Glomerular endothelial cell (primary cell): ENCODE data around the gene ZNF469. TPM values are rescaled to one million over a fixed set of nuclear protein-coding genes. Genes with fewer than 3 reads are reported as not detected.

Experiments used
- DNase-seq: peaks from one replicate; pipeline ENCODE4 v3.0.0-alpha.2; 2011; ENCODE audit warnings: low read depth, low spot score; ENCODE audit errors: extremely low read depth
- total RNA-seq: library from RNA; depleted of rRNA; stranded (reverse); fragments of >200 nt; gene quantifications from 2 replicates; pipeline ENCODE4 v1.2.3, GENCODE V29; 2015

ZNF469 gene
- total RNA-seq, 1 donor from 2014 or later: 29.1 TPM

DNA sequence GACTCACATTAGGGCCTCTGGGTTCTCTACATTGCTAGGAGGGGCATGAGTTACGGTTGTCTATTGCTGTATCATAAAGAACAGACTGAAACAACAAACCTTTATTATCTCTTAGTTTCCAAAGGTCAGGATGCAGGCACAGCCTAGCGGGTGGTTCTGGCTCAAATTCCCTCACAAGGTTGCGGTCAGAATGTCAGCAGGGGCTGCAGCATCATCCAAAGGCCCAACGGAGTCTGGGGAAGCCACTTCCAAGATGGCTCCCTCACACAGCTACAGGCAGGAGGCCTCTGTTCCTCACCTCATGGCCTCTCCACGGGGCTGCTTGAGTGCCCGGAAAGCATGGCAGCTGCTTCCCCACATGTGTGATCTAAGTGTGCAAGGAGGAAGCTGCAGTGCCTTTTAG lies 40.7 kb downstream of the ZNF469 start:
- no peak for DNase-seq

DNA sequence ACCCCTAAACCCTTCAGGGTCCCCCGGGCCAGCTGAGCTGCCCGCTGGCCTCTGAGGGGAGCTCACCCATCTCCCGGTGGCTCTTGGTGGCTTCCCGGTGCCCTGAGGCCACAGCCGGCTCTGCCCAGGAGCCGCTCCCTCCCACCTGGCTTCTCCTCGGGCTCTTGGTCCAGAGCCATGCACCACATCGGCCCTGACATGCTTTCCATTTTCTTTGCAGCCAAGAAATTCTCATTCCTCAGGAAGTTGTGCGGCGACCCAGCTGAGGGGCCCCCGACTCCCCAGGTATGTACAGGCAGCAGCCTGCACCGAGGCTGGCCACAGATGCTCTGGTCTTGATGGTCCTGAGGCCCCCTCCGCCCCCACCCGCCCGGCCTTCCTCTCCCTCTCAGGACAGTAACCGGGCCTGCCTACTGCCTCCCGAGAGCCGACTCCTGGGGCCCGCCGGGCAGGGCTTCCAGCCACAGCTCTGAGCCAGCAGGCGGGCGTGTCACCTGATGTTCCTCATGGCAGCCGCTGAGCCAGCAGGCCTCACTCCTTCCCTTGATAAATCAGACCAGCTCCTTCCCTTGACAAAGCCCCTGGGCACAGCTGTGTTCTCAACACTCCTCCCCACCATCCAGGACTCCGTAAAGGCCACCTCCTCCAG lies 42.0 kb downstream of the ZNF469 start:
- DNase-seq: no peak

DNA sequence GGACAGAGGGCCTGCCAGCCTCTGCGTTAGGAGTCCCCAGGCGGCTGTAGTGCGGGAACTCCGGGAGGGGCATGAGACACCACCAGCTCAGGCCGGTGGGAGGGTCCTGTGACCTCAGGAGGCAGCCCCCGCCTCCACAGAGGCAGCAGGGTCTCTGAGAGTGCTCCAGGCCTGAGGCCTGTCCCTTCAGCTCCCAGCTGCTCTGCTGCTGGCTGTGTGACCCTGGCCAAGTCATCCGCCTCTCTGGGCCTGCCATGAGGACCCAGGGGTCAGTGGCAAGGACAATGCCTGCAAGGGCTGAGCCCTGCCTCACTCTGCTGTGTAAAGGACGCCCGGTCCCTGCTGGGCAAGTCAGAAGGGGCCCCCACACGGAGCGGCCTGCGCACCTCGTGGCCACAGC lies 43.3 kb downstream of the ZNF469 start:
- DNase-seq: no peak

DNA sequence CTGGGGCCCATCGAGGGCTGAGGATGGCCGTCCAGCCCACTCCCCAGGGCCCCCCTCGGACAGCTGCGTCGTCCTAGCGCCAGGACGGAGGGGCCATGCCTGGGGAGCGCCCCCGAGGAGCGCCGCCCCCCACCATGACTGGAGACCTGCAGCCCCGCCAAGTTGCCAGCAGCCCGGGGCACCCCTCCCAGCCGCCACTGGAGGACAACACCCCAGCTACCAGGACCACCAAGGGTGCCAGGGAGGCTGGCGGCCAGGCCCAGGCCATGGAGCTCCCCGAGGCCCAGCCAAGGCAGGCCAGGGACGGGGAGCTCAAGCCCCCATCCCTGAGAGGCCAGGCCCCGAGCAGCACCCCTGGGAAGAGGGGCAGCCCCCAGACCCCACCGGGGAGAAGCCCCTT lies 44.6 kb downstream of the ZNF469 start:
- no peak for DNase-seq

DNA sequence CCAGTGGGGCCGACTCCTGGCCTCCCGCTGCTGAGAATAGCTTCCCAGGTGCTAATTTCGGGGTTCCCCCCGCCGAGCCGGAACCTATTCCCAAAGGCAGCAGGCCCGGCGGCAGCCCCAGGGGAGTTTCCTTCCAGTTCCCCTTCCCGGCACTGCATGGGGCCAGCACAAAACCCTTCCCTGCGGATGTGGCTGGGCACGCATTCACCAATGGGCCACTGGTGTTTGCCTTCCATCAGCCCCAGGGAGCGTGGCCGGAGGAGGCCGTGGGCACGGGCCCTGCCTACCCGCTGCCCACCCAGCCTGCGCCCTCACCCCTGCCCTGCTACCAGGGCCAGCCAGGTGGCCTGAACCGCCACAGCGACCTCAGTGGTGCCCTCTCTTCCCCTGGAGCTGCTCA lies 45.4 kb downstream of the ZNF469 start:
- no peak for DNase-seq

DNA sequence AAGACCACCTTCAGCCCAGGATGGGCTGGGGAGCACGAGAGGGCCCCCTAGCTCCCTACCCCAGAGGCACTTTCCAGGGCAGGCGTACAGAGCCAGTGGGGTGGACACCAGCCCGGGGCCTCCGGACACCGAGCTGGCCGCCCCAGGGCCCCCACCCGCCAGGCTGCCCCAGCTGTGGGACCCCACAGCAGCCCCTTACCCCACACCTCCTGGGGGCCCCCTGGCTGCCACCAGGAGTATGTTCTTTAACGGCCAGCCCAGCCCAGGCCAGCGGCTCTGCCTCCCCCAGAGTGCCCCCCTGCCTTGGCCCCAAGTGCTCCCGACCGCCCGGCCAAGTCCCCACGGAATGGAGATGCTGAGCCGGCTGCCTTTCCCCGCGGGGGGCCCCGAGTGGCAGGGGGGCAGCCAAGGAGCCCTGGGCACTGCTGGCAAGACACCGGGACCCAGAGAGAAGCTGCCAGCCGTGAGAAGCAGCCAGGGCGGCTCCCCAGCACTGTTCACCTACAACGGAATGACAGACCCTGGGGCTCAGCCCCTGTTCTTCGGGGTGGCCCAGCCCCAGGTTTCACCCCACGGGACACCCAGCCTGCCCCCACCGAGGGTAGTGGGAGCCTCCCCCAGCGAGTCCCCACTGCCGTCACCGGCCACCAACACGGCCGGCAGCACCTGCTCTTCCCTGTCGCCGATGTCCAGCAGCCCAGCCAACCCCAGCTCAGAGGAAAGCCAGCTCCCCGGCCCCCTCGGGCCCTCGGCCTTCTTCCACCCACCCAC lies 46.0 kb downstream of the ZNF469 start:
- no peak for DNase-seq

DNA sequence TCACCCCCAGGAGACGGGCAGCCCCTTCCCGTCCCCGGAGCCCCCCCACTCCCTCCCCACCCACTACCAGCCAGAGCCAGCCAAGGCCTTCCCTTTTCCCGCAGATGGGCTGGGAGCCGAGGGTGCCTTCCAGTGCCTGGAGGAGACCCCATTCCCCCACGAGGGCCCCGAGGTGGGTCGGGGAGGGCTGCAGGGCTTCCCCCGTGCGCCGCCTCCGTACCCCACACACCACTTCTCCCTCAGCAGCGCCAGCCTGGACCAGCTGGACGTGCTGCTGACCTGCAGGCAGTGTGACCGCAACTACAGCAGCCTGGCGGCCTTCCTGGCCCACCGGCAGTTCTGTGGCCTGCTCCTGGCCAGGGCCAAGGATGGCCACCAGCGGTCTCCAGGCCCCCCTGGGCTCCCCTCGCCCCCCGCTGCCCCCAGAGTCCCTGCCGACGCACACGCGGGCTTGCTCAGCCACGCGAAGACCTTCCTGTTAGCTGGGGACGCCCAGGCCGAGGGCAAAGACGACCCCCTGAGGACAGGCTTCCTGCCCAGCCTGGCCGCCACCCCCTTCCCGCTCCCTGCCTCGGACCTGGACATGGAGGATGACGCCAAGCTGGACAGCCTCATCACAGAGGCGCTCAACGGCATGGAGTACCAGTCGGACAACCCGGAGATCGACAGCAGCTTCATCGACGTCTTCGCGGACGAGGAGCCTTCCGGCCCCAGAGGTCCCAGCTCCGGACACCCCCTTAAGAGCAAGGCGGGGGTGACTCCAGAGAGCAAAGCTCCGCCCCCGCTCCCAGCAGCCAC lies 46.8 kb downstream of the ZNF469 start:
- DNase-seq: no peak

DNA sequence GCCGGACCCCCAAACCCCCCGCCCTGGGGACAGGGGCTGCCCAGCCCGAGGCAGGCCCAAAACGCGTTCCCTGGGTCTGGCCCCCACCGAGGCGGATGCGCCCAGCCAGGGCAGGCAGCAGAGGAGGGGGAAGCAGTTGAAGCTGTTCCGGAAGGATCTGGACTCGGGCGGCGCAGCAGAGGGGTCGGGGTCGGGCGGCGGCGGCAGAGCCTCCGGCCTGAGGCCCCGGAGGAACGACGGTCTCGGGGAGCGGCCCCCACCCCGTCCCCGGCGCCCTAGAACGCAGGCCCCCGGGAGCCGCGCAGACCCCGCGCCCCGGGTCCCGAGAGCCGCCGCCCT lies 47.4 kb downstream of the ZNF469 start:
- no peak for DNase-seq

DNA sequence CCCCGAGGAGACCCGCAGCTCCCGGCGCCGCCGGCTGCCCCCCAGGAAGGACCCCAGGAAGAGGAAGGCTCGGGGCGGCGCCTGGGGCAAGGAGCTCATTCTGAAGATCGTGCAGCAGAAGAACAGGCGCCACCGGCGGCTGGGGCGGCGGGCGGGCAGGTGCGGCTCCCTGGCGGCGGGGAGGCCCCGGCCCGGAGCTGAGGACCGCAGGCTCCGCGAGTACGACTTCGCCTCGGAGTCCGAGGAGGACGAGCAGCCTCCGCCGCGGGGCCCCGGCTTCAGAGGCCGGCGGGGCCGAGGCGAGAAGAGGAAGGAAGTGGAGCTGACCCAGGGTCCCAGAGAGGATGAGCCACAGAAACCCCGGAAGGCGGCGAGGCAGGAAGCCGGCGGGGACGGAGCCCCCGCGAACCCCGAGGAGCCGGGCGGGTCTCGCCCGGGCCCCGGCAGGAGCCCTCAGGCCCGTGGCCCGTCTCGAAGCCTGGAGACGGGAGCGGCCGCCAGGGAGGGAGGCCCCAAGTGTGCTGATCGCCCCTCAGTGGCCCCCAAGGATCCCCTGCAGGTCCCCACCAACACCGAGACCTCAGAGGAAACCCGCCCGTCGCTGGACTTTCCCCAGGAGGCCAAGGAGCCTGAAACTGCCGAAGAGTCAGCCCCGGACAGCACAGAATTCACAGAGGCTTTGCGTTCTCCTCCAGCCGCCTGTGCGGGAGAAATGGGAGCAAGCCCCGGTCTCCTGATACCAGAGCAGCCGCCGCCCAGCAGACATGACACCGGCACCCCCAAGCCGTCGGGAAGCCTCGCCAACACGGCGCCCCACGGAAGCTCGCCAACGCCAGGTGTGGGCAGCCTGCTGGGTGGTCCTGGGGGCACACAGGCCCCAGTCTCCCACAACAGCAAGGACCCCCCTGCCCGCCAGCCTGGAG lies 48.0 kb downstream of the ZNF469 start:
- no peak for DNase-seq

DNA sequence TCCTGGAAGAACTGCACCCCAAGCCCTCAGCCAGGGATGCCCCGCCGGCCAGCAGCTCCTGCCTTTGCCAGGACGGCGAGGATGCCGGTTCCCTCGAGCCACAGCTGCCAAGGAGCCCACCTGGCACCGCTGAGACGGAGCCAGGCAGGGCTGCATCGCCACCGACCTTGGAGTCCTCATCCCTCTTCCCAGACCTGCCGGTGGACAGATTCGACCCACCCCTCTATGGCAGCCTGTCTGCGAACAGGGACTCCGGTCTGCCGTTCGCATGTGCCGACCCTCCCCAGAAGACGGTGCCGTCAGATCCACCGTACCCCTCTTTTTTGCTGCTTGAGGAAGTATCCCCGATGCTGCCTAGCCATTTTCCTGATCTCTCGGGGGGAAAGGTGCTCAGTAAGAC lies 48.9 kb downstream of the ZNF469 start:
- no peak for DNase-seq

DNA sequence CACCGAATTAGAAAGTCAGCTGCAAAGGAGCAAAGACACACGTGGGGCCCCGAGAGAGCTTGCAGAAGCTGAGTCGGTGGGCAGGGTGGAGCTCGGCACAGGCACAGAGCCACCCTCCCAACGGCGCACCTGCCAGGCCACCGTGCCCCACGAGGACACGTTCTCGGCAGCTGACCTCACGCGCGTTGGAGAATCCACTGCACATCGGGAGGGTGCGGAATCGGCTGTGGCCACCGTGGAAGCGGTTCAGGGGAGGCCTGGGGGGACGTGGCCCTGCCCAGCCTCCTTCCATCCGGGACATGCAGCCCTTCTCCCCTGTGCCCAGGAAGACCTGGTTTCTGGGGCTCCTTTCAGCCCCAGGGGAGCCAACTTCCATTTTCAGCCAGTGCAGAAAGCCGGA lies 49.4 kb downstream of the ZNF469 start:
- no peak for DNase-seq

Other genes starting within 250 kb of the ZNF469 start
- gene ZFPM1, start 70.3 kb downstream of the ZNF469 start, total RNA-seq: 1.6 and 3.3 TPM in 2 replicates
- gene ZC3H18, start 187.4 kb downstream of the ZNF469 start, total RNA-seq: 20.1 and 31.0 TPM in 2 replicates